Measurements from ENCODE around the gene PRDM16.

PRDM16 gene

GRCh38 chr1:3091334-3091733, 22.3 kb downstream of the PRDM16 start:
- DNase-seq, result no peak
- in situ Hi-C loops (cut with HindIII; ENCODE audit: low pct_ligation_motif_present, low pct_unique_long_range_greater_than_20kb, low sequenced_read_pairs), result no loop called here

GRCh38 chr1:3092530-3092929, 23.5 kb downstream of the PRDM16 start:
- no peak for DNase-seq
- in situ Hi-C loops (cut with HindIII; ENCODE audit: low pct_ligation_motif_present, low pct_unique_long_range_greater_than_20kb, low sequenced_read_pairs), result no loop called here

- in situ Hi-C loops (cut with HindIII; ENCODE audit: low pct_ligation_motif_present, low pct_unique_long_range_greater_than_20kb, low sequenced_read_pairs), result no loop called here
- no peak for DNase-seq
Measured at GRCh38 chr1:3093898-3094626, 25.1 kb downstream of the PRDM16 start.

GRCh38 chr1:3094863-3095780, 26.1 kb downstream of the PRDM16 start:
- no peak for DNase-seq
- in situ Hi-C loops (cut with HindIII; ENCODE audit: low pct_ligation_motif_present, low pct_unique_long_range_greater_than_20kb, low sequenced_read_pairs), result no loop called here

- DNase-seq, result no peak
- in situ Hi-C loops (cut with HindIII; ENCODE audit: low pct_ligation_motif_present, low pct_unique_long_range_greater_than_20kb, low sequenced_read_pairs), result no loop called here
Measured at GRCh38 chr1:3096345-3096744, 27.3 kb downstream of the PRDM16 start.

GRCh38 chr1:3097231-3097630, 28.2 kb downstream of the PRDM16 start:
- no peak for DNase-seq

GRCh38 chr1:3097861-3098260, 28.9 kb downstream of the PRDM16 start:
- in situ Hi-C loops (cut with HindIII; ENCODE audit: low pct_ligation_motif_present, low pct_unique_long_range_greater_than_20kb, low sequenced_read_pairs), result no loop called here
- no peak for DNase-seq

More at GRCh38 chr1:3097231-3097630, 28.2 kb downstream of the PRDM16 start:
- in situ Hi-C loops (cut with HindIII; ENCODE audit: low pct_ligation_motif_present, low pct_unique_long_range_greater_than_20kb, low sequenced_read_pairs), result no loop called here

GRCh38 chr1:3099861-3100260, 30.9 kb downstream of the PRDM16 start:
- DNase-seq, result no peak
- in situ Hi-C loops (cut with HindIII; ENCODE audit: low pct_ligation_motif_present, low pct_unique_long_range_greater_than_20kb, low sequenced_read_pairs), result no loop called here

- no peak for DNase-seq
- in situ Hi-C loops (cut with HindIII; ENCODE audit: low pct_ligation_motif_present, low pct_unique_long_range_greater_than_20kb, low sequenced_read_pairs), result no loop called here
Measured at GRCh38 chr1:3101124-3101939, 32.3 kb downstream of the PRDM16 start.

GRCh38 chr1:3102641-3103040, 33.6 kb downstream of the PRDM16 start:
- DNase-seq, result no peak
- in situ Hi-C loops (cut with HindIII; ENCODE audit: low pct_ligation_motif_present, low pct_unique_long_range_greater_than_20kb, low sequenced_read_pairs), result no loop called here

- in situ Hi-C loops (cut with HindIII; ENCODE audit: low pct_ligation_motif_present, low pct_unique_long_range_greater_than_20kb, low sequenced_read_pairs), result no loop called here
- no peak for DNase-seq
Measured at GRCh38 chr1:3103967-3104677, 35.1 kb downstream of the PRDM16 start.

GRCh38 chr1:3105167-3105863, 36.3 kb downstream of the PRDM16 start:
- in situ Hi-C loops (cut with HindIII; ENCODE audit: low pct_ligation_motif_present, low pct_unique_long_range_greater_than_20kb, low sequenced_read_pairs), result no loop called here
- no peak for DNase-seq

- in situ Hi-C loops (cut with HindIII; ENCODE audit: low pct_ligation_motif_present, low pct_unique_long_range_greater_than_20kb, low sequenced_read_pairs), result no loop called here
- DNase-seq, result no peak
Measured at GRCh38 chr1:3106216-3106615, 37.2 kb downstream of the PRDM16 start.

- in situ Hi-C loops (cut with HindIII; ENCODE audit: low pct_ligation_motif_present, low pct_unique_long_range_greater_than_20kb, low sequenced_read_pairs), result no loop called here
- DNase-seq, result no peak
Measured at GRCh38 chr1:3107201-3107600, 38.2 kb downstream of the PRDM16 start.

- no peak for DNase-seq
- in situ Hi-C loops (cut with HindIII; ENCODE audit: low pct_ligation_motif_present, low pct_unique_long_range_greater_than_20kb, low sequenced_read_pairs), result no loop called here
Measured at GRCh38 chr1:3109355-3109754, 40.4 kb downstream of the PRDM16 start.

GRCh38 chr1:3111348-3112021, 42.5 kb downstream of the PRDM16 start:
- no peak for DNase-seq
- in situ Hi-C loops (cut with HindIII; ENCODE audit: low pct_ligation_motif_present, low pct_unique_long_range_greater_than_20kb, low sequenced_read_pairs), result no loop called here

- DNase-seq, result no peak
- in situ Hi-C loops (cut with HindIII; ENCODE audit: low pct_ligation_motif_present, low pct_unique_long_range_greater_than_20kb, low sequenced_read_pairs), result no loop called here
Measured at GRCh38 chr1:3112526-3112925, 43.5 kb downstream of the PRDM16 start.

All from ACHN (cell line).